ENCODE measurements around the gene HTR7. TPM values are rescaled to one million over a fixed set of nuclear protein-coding genes. Genes with fewer than 3 reads are reported as not detected.
A peak's percentile ranks its signal among the peaks of the same experiment; 100 is the strongest.

HTR7 gene
- 0.21 TPM in 2 replicates for total RNA-seq (2011; cell fraction: chromatin; rRNA removed; ENCODE audit: low replicate concordance)
- 0.13 and 0.17 TPM in 2 replicates for total RNA-seq (2011; cell fraction: nucleolus; rRNA removed)
- total RNA-seq (2011; cell fraction: nucleoplasm; rRNA removed), result 0.22 and 0.46 TPM in 2 replicates
- total RNA-seq (2014; rRNA removed), result 0.14 and 0.53 TPM in 2 replicates
- total RNA-seq (2014; rRNA removed; fragmentation: Illumina TruSeq; extraction: Trizol), result 0.29 and 0.33 TPM in 2 replicates
- 0.18 and 0.30 TPM in 2 replicates for total RNA-seq (2015; rRNA removed; fragmentation: Illumina TruSeq; extraction: Trizol)
- 0.24 and 0.36 TPM in 2 replicates for total RNA-seq (2021)
- 0.21 and 0.46 TPM in 2 replicates for polyA plus RNA-seq (2011; rRNA removed)
- 0.12 and 0.28 TPM in 2 replicates for polyA plus RNA-seq (2011; cell fraction: cytosol; rRNA removed)
- 0.20 and 0.35 TPM in 2 replicates for polyA plus RNA-seq (2011; cell fraction: nucleus; rRNA removed)
- polyA plus RNA-seq (2012), result 0.24 and 0.27 TPM in 2 replicates
- polyA plus RNA-seq (2014; fragmentation: Illumina TruSeq; extraction: Trizol), result 0.21 and 0.26 TPM in 2 replicates
- polyA plus RNA-seq (2014; fragmentation: Nextera tagmentation; extraction: Ambion mirVana), result under 1 TPM; 0.07 to 0.08 TPM
- 0.17 and 0.28 TPM in 2 replicates for polyA plus RNA-seq (2014; rRNA removed)
- polyA minus RNA-seq (2011; rRNA and poly(A)+ RNA removed), result 0.25 and 0.93 TPM in 2 replicates
- 0.29 and 1.3 TPM in 2 replicates for polyA minus RNA-seq (2011; cell fraction: cytosol; rRNA and poly(A)+ RNA removed)
- 0.40 and 1.6 TPM in 2 replicates for polyA minus RNA-seq (2011; cell fraction: nucleus; rRNA and poly(A)+ RNA removed)
- Bru-seq, nascent RNA, result percentile 24 among the genes with signal in this experiment
- percentile 20 among the genes with signal in this experiment for BruChase-seq, experiment 1, labeled RNA remaining after a 2-hour chase
- BruChase-seq, experiment 2, labeled RNA remaining after a 6-hour chase, result percentile 20 among the genes with signal in this experiment
- long read RNA-seq, experiment 1, partial matches to known transcripts, result 0 of 1 reads
- long read RNA-seq, experiment 1, other reads (novel, unspliced or antisense), result 0 of 1 reads
- long read RNA-seq, experiment 2, partial matches to known transcripts, result 0 of 1 reads
- long read RNA-seq, experiment 2, other reads (novel, unspliced or antisense), result 0 of 1 reads
- long read RNA-seq, experiment 3, result 0 reads

DNA sequence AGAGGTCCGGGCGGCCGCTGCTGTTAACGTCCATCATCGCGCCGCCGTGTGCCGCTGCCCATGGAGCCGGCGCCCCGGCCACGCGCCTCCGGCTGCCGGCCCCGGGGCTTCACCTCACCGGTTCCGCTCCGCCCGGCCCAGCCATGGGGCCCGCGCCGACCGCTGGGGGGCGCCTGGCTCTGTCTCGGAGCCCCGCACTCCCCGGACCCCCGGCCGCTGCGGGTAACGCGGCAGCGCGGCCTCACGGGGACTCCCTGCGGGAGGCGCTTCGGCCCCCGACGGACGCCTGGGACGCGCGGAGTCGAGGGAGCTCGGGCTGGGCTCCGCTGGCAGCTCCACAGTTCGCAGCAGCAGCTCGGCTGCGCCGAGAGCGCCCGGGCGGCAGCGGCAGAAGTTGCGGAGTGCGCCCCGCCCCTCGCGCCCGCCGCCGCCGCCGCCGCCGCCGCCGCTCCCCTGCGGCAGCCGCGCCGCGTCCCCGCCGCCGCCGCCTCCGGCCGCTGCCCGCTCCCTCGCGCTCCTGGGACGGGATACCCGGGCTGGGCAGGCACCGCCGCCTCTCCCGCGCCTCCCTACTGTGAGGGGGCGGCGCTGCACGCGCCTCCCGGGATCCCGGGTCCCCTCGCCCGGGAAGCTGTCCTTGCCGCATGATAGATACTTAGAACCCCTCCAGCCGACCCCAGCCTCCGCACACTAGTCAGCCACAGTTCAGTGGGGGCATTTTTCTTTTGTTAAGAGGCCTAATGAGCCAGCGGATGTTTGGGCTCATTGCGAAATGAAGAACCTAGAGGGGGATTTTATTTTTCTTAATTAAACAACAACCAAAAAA lies at the start of gene HTR7:
Gene HTR7 (minus strand): TSS at position 405 of the 826 bp plus-strand sequence. CDS start 368 bp downstream, at position 37.
- intact Hi-C loops (cut with micrococcal nuclease) (no loop called here), in situ Hi-C loops (cut with MboI) (loop anchor here (10.0 to 25.0 kb wide), 2 partner anchors 103 to 1421 kb away; no protein-coding TSS in a partner anchor)
- ChIA-PET CTCF (ENCODE audit: low intra/inter-chr PET ratio) (no interaction called here), POLR2A (no interaction called here)
- DNase-seq (ENCODE audit: extremely low read depth in 1 of 4, low spot score in 3 of 4) (peak; percentile 60 to 74 (median 68)), ATAC-seq (peak; percentile 97), FAIRE-seq (no peak)
- BruUV-seq (replicated peaks), result no TSS peak
- Histone ChIP-seq H2AFZ (ENCODE audit: low read depth, low read length) (peak within 1 kb of the TSS; percentile 83), H3K27me3 (ENCODE audit: control insufficient read depth in 2 of 2, insufficient read depth in 2 of 2, low read length in 2 of 2) (peaks cover 8 to 13% of the 10 kb centered on the region in 2 experiments; a peak in 4 of 5 replicates), H3K4me3 (peak within 1 kb of the TSS; percentile 54), H3K9ac (ENCODE audit: insufficient read depth in 1 of 2, low read depth in 2 of 2, low read length in 2 of 2) (peak within 1 kb of the TSS in 1 of 2 experiments; percentile 90; a peak in 3 of 4 replicates), H3K4me1 (replicated peaks in 1 of 2; ENCODE audit: control insufficient read depth in 2 of 2, insufficient read depth in 2 of 2, low read length in 2 of 2) (peaks cover 0 to 15% of the 10 kb centered on the region in 2 experiments; a peak in 3 of 5 replicates), H4K20me1 (replicated peaks; ENCODE audit: control insufficient read depth, insufficient read depth, low read length) (no peaks in the 10 kb centered on the region), H3K9me3 (replicated peaks; ENCODE audit: control insufficient read depth, insufficient read depth, low read depth, low read length) (no peaks in the 10 kb centered on the region), H3K9me1 (ENCODE audit: control insufficient read depth, insufficient read depth, low read length) (no peaks in the 10 kb centered on the region), H3K4me2 (ENCODE audit: insufficient read depth, low read length) (peak within 1 kb of the TSS; percentile 66), H3K79me2 (ENCODE audit: control insufficient read depth, insufficient read depth, low read length) (no peaks in the 10 kb centered on the region), H3K27ac (ENCODE audit: extremely low read depth, low read depth, low read length) (no peak within 1 kb of the TSS), H3K36me3 (ENCODE audit: control insufficient read depth, insufficient read depth, low read length) (no peaks in the 10 kb centered on the region)
- WGBS (ENCODE audit: insufficient coverage, low coverage, missing lambda C conversion rate), result 3% methylated on average over 10 of the region's 104 CpGs
- TF ChIP-seq, protein P1, sequence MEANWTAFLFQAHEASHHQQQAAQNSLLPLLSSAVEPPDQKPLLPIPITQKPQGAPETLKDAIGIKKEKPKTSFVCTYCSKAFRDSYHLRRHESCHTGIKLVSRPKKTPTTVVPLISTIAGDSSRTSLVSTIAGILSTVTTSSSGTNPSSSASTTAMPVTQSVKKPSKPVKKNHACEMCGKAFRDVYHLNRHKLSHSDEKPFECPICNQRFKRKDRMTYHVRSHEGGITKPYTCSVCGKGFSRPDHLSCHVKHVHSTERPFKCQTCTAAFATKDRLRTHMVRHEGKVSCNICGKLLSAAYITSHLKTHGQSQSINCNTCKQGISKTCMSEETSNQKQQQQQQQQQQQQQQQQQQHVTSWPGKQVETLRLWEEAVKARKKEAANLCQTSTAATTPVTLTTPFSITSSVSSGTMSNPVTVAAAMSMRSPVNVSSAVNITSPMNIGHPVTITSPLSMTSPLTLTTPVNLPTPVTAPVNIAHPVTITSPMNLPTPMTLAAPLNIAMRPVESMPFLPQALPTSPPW (CRISPR knock-in tag; IDR thresholded peaks at IDR 0.05), result peak; percentile 46
- no peak for TF ChIP-seq SETDB1 (IDR thresholded peaks at IDR 0.05; ENCODE audit: low read length)
- TF ChIP-seq, protein P2, sequence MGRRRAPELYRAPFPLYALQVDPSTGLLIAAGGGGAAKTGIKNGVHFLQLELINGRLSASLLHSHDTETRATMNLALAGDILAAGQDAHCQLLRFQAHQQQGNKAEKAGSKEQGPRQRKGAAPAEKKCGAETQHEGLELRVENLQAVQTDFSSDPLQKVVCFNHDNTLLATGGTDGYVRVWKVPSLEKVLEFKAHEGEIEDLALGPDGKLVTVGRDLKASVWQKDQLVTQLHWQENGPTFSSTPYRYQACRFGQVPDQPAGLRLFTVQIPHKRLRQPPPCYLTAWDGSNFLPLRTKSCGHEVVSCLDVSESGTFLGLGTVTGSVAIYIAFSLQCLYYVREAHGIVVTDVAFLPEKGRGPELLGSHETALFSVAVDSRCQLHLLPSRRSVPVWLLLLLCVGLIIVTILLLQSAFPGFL (CRISPR knock-in tag; IDR thresholded peaks at IDR 0.05), result no peak
- TF ChIP-seq ASH1L (IDR thresholded peaks at IDR 0.05; ENCODE audit: borderline replicate concordance, low read depth, partially characterized antibody), result no peak
- no peak for TF ChIP-seq ZNF197 (CRISPR knock-in tag; IDR thresholded peaks at IDR 0.05; ENCODE audit: low read depth)
- TF ChIP-seq PPARD (CRISPR knock-in tag; IDR thresholded peaks at IDR 0.05), result no peak
- 0 out of 2 replicates have a peak, but pooled peaks have one; percentile 11 for TF ChIP-seq SMC3 (conservative IDR thresholded peaks at IDR 0.05; ENCODE audit: insufficient read depth, low read depth, low read length)
- peak; percentile 88; the same call in 1 of the 2 replicates for TF ChIP-seq ZBTB7A (IDR thresholded peaks at IDR 0.05; ENCODE audit: borderline replicate concordance, control insufficient read depth, low read depth, low read length)
- TF ChIP-seq ZNF668 (CRISPR knock-in tag; IDR thresholded peaks at IDR 0.05), result no peak
- TF ChIP-seq TSC22D4 (tag; IDR thresholded peaks at IDR 0.05), result no peak
- TF ChIP-seq TEAD1 (CRISPR knock-in tag; IDR thresholded peaks at IDR 0.05), result no peak

All from K562 (cell line).